WTC11 (cell line): ENCODE measurements around the gene CYP21A2. TPM values are rescaled to one million over a fixed set of nuclear protein-coding genes. Genes with fewer than 3 reads are reported as not detected.
"Not testable (repeated sequence)": the region's sequence is repeated elsewhere in the genome, so short reads cannot be mapped to it uniquely, and the experiment has no call there.

ENCODE experiments used
- ATAC-seq: fragments of 200-7000 bp; cut with Tn5 transposase; 2 replicates; pipeline ENCODE4 v1.10.0; 2021; ENCODE audit warnings: mild to moderate bottlenecking, moderate library complexity
- CTCF ChIA-PET: fragments of 300-600 bp; sonication (Branson Sonifier 250); formaldehyde crosslinking; loops from one replicate; lab custom pipeline; 2021; ENCODE audit warnings: antibody characterized with exemption; lab: Charles Lee
- POLR2A ChIA-PET: fragments of 350-600 bp; sonication (Branson Sonifier 250); formaldehyde crosslinking; loops from one replicate; lab custom pipeline; 2021; ENCODE audit warnings: antibody characterized with exemption; lab: Charles Lee
- DNase-seq: peaks from one replicate; pipeline ENCODE4 v3.0.0; 2021; ENCODE audit warnings: low spot score
- H3K27ac Mint-ChIP-seq: 2 replicates; pipeline ENCODE4 v1.8.0; 2021; ENCODE audit warnings: mixed read lengths
- H3K27me3 Mint-ChIP-seq: 2 replicates; pipeline ENCODE4 v1.8.0; 2021; ENCODE audit warnings: low read depth, mild to moderate bottlenecking, moderate library complexity, mixed read lengths
- H3K36me3 Mint-ChIP-seq: 2 replicates; pipeline ENCODE4 v1.8.0; 2021; ENCODE audit warnings: mixed read lengths
- H3K4me1 Mint-ChIP-seq: 2 replicates; pipeline ENCODE4 v1.8.0; 2022; ENCODE audit warnings: mixed read lengths
- H3K4me3 Mint-ChIP-seq: 2 replicates; pipeline ENCODE4 v1.8.0; 2021; ENCODE audit warnings: mild to moderate bottlenecking, moderate library complexity, mixed read lengths
- H3K9me3 Mint-ChIP-seq: 2 replicates; pipeline ENCODE4 v1.8.0; 2021; ENCODE audit warnings: mixed read lengths
- total RNA-seq: library from RNA; stranded (reverse); gene quantifications from 3 replicates; pipeline ENCODE4 v1.2.3, GENCODE V29; 2021

Gene CYP21A2
- total RNA-seq, 1 experiment from 2014 or later = 1.2 TPM

DNA sequence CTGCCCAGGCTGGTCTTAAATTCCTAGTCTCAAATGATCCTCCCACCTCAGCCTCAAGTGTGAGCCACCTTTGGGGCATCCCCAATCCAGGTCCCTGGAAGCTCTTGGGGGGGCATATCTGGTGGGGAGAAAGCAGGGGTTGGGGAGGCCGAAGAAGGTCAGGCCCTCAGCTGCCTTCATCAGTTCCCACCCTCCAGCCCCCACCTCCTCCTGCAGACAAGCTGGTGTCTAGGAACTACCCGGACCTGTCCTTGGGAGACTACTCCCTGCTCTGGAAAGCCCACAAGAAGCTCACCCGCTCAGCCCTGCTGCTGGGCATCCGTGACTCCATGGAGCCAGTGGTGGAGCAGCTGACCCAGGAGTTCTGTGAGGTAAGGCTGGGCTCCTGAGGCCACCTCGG is 663 bp downstream of the CYP21A2 start:
- H3K9me3 Mint-ChIP-seq, H3K27ac Mint-ChIP-seq, H3K4me1 Mint-ChIP-seq, ATAC-seq, H3K27me3 Mint-ChIP-seq, DNase-seq, H3K36me3 Mint-ChIP-seq, H3K4me3 Mint-ChIP-seq, POLR2A ChIA-PET: not testable (repeated sequence)
- CTCF ChIA-PET = interaction anchor here (0.6 kb wide), 1 partner anchor 548 kb away, joined by 3 read pairs; no protein-coding TSS in a partner anchor

DNA sequence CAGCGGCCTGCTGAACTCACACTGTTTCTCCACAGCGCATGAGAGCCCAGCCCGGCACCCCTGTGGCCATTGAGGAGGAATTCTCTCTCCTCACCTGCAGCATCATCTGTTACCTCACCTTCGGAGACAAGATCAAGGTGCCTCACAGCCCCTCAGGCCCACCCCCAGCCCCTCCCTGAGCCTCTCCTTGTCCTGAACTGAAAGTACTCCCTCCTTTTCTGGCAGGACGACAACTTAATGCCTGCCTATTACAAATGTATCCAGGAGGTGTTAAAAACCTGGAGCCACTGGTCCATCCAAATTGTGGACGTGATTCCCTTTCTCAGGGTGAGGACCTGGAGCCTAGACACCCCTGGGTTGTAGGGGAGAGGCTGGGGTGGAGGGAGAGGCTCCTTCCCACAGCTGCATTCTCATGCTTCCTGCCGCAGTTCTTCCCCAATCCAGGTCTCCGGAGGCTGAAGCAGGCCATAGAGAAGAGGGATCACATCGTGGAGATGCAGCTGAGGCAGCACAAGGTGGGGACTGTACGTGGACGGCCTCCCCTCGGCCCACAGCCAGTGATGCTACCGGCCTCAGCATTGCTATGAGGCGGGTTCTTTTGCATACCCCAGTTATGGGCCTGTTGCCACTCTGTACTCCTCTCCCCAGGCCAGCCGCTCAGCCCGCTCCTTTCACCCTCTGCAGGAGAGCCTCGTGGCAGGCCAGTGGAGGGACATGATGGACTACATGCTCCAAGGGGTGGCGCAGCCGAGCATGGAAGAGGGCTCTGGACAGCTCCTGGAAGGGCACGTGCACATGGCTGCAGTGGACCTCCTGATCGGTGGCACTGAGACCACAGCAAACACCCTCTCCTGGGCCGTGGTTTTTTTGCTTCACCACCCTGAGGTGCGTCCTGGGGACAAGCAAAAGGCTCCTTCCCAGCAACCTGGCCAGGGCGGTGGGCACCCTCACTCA is 1.4 kb downstream of the CYP21A2 start:
- H3K27me3 Mint-ChIP-seq, H3K27ac Mint-ChIP-seq, H3K9me3 Mint-ChIP-seq, POLR2A ChIA-PET, H3K4me3 Mint-ChIP-seq, DNase-seq, H3K36me3 Mint-ChIP-seq, ATAC-seq, H3K4me1 Mint-ChIP-seq: not testable (repeated sequence)
- CTCF ChIA-PET = interaction anchor here (0.6 to 1.0 kb wide), 2 partner anchors 8 to 548 kb away, joined by 3 read pairs; no protein-coding TSS in a partner anchor

DNA sequence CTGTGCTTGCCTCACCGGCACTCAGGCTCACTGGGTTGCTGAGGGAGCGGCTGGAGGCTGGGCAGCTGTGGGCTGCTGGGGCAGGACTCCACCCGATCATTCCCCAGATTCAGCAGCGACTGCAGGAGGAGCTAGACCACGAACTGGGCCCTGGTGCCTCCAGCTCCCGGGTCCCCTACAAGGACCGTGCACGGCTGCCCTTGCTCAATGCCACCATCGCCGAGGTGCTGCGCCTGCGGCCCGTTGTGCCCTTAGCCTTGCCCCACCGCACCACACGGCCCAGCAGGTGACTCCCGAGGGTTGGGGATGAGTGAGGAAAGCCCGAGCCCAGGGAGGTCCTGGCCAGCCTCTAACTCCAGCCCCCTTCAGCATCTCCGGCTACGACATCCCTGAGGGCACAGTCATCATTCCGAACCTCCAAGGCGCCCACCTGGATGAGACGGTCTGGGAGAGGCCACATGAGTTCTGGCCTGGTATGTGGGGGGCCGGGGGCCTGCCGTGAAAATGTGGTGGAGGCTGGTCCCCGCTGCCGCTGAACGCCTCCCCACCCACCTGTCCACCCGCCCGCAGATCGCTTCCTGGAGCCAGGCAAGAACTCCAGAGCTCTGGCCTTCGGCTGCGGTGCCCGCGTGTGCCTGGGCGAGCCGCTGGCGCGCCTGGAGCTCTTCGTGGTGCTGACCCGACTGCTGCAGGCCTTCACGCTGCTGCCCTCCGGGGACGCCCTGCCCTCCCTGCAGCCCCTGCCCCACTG is 2.3 kb downstream of the CYP21A2 start:
- H3K4me1 Mint-ChIP-seq, H3K36me3 Mint-ChIP-seq, H3K4me3 Mint-ChIP-seq, H3K27ac Mint-ChIP-seq, H3K9me3 Mint-ChIP-seq, POLR2A ChIA-PET, DNase-seq, H3K27me3 Mint-ChIP-seq: not testable (repeated sequence)
- ATAC-seq = peak; percentile 25; the same call in 1 of the 2 replicates
- CTCF ChIA-PET = interaction anchor here (1.0 kb wide), 1 partner anchor 7 kb away, joined by 3 read pairs; no protein-coding TSS in a partner anchor

DNA sequence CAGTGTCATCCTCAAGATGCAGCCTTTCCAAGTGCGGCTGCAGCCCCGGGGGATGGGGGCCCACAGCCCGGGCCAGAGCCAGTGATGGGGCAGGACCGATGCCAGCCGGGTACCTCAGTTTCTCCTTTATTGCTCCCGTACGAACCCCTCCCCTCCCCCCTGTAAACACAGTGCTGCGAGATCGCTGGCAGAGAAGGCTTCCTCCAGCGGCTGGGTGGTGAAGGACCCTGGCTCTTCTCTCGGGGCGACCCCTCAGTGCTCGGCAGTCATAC is 2.8 kb downstream of the CYP21A2 start:
- POLR2A ChIA-PET, H3K9me3 Mint-ChIP-seq, H3K36me3 Mint-ChIP-seq, H3K27me3 Mint-ChIP-seq, H3K27ac Mint-ChIP-seq, H3K4me1 Mint-ChIP-seq, DNase-seq, CTCF ChIA-PET, H3K4me3 Mint-ChIP-seq, ATAC-seq: not testable (repeated sequence)

DNA sequence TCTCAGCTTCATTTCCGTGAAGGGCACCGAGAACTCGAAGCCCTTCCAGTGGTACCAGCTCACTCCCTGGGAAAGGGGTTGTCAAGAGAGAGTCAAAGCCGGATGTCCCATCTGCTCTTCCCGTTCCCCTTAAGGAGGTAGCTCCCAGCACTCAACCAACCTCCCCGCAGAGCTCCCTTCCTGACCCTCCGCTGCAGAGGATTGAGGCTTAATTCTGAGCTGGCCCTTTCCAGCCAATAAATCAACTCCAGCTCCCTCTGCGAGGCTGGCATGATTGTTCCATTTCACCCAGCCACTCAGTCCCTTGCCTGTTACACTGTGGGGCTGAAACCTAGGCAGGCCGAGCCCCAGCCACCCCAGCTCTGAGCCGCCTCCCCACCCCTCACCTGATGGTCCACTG is 3.2 kb downstream of the CYP21A2 start:
- H3K9me3 Mint-ChIP-seq, H3K4me3 Mint-ChIP-seq, DNase-seq, ATAC-seq, CTCF ChIA-PET, H3K27ac Mint-ChIP-seq, H3K27me3 Mint-ChIP-seq, POLR2A ChIA-PET, H3K36me3 Mint-ChIP-seq, H3K4me1 Mint-ChIP-seq: not testable (repeated sequence)

DNA sequence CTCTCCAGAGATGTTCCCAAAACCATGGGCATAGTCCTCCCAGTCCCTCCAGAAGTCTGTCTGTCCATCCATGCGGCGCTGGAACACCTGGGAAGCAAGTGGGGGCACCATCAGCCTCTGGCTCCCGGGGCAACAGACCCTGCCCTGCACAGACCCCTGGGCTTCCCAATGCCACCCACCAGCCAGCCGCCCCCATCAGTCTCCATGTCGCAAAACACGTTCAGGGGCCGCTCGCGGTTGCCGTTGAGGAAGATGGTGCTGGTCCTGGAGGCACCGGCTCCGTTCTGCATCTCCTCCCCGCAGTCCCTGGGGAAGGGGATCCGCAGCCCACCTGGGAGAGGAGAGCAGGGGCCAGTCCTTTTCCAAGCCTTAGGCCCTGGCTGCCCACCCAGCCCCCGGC is 4.1 kb downstream of the CYP21A2 start:
- H3K9me3 Mint-ChIP-seq, H3K4me1 Mint-ChIP-seq, DNase-seq, H3K36me3 Mint-ChIP-seq, H3K4me3 Mint-ChIP-seq, ATAC-seq, POLR2A ChIA-PET, H3K27me3 Mint-ChIP-seq, CTCF ChIA-PET, H3K27ac Mint-ChIP-seq: not testable (repeated sequence)

DNA sequence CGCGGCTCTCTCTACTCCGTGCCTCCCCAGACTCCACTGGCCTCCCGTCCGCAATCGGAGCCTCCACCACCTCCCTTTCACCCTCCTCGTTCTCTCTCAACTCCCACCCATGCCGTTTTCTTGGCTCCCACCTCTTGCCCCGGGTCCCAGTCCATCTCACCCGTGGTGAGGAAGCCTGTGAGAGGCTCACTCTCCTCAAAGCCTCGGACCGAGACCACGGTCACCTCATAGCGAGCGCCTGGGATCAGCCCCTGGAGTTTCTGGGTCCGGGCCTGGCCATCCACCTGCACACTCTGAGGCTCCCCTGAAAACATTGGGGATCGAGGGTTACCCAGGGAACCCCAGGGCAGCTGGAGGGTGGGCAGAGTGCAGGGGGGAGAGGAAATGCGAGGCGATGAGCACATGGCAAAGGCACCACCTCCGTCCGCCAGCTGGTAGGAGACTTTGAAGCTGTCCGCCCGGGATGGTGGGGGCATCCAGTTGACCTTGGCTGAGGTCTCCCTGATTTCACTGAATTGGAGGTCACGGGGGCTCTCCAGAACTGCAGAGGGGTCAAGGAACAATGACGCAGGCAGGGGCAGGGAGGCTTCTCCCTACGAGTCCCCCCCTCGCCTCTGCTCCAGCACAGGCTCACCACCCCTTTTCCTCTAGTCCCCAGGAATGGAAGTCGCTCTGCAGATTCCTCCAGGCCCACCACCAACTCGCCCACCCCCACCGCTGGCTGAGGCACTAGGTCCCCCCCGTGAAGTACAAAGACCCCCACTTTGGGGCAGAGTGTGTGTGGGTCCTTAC is 5.6 kb downstream of the CYP21A2 start:
- H3K4me3 Mint-ChIP-seq, DNase-seq, H3K27ac Mint-ChIP-seq, H3K27me3 Mint-ChIP-seq, CTCF ChIA-PET, H3K9me3 Mint-ChIP-seq, ATAC-seq, H3K36me3 Mint-ChIP-seq, H3K4me1 Mint-ChIP-seq, POLR2A ChIA-PET: not testable (repeated sequence)

DNA sequence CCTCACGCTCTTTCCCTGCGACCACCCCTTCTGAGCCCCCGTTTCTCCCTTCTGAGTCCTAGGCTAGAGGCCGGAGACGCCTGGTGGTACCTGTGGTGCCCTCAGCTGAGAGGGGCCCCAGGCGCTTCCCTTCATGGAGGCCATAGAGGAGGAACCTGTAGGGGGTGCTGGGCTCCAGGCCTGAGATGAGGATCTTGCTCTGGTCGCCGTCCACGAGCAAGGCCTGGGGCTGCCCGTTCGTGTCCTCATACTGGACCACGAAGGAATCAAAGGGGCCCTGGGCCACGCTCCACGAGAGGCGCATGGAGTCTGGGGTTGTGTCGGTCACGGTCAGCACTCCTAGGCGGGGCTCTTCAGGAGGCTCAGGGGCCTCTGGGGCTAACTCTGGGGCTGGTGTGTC is 6.7 kb downstream of the CYP21A2 start:
- H3K27me3 Mint-ChIP-seq, POLR2A ChIA-PET, DNase-seq, H3K9me3 Mint-ChIP-seq, H3K4me3 Mint-ChIP-seq, ATAC-seq, CTCF ChIA-PET, H3K36me3 Mint-ChIP-seq, H3K4me1 Mint-ChIP-seq, H3K27ac Mint-ChIP-seq: not testable (repeated sequence)
